HG03439 (cell line): ENCODE measurements around the gene KDM4C.

ENCODE experiments used
- ATAC-seq: cut with Tn5 transposase; IDR thresholded peaks from one replicate; pipeline ENCODE4 v1.9.1; 2021; ENCODE audit warnings: mild to moderate bottlenecking, moderate library complexity; ENCODE audit not compliant: unreplicated experiment

KDM4C gene

GRCh38 chr9:7086389-7086788 lies 328.6 kb downstream of the KDM4C start:
- ATAC-seq: no peak

GRCh38 chr9:7088611-7089010 lies 330.8 kb downstream of the KDM4C start:
- no peak for ATAC-seq

- ATAC-seq: no peak
These were observed 331.8 kb downstream of the KDM4C start for GRCh38 chr9:7089406-7090193.

GRCh38 chr9:7093040-7093439 lies 335.3 kb downstream of the KDM4C start:
- ATAC-seq: no peak

- ATAC-seq: no peak
These were observed 336.3 kb downstream of the KDM4C start for GRCh38 chr9:7094052-7094451.

GRCh38 chr9:7094576-7094975 lies 336.8 kb downstream of the KDM4C start:
- no peak for ATAC-seq

GRCh38 chr9:7095058-7095457 lies 337.3 kb downstream of the KDM4C start:
- no peak for ATAC-seq

GRCh38 chr9:7097040-7097715 lies 339.4 kb downstream of the KDM4C start:
- no peak for ATAC-seq

- no peak for ATAC-seq
These were observed 340.3 kb downstream of the KDM4C start for GRCh38 chr9:7097785-7098752.

GRCh38 chr9:7103367-7103766 lies 345.6 kb downstream of the KDM4C start:
- ATAC-seq: no peak

GRCh38 chr9:7103771-7104170 lies 346.0 kb downstream of the KDM4C start:
- ATAC-seq: no peak

- no peak for ATAC-seq
These were observed 346.9 kb downstream of the KDM4C start for GRCh38 chr9:7104625-7105024.

GRCh38 chr9:7105095-7105494 lies 347.3 kb downstream of the KDM4C start:
- no peak for ATAC-seq

- no peak for ATAC-seq
These were observed 351.2 kb downstream of the KDM4C start for GRCh38 chr9:7108936-7109335.

- ATAC-seq: no peak
These were observed 353.6 kb downstream of the KDM4C start for GRCh38 chr9:7111413-7111812.

- no peak for ATAC-seq
These were observed 357.8 kb downstream of the KDM4C start for GRCh38 chr9:7115606-7116005.

- ATAC-seq: peak; percentile 70
These were observed 360.1 kb downstream of the KDM4C start for GRCh38 chr9:7117676-7118561.

GRCh38 chr9:7118633-7119032 lies 360.9 kb downstream of the KDM4C start:
- no peak for ATAC-seq

- no peak for ATAC-seq
These were observed 361.8 kb downstream of the KDM4C start for GRCh38 chr9:7119612-7120011.

GRCh38 chr9:7121055-7121454 lies 363.3 kb downstream of the KDM4C start:
- ATAC-seq: peak; percentile 43
